ENCODE measurements around the gene RHCE. TPM values are rescaled to one million over a fixed set of nuclear protein-coding genes. Genes with fewer than 3 reads are reported as not detected.
"Not testable (repeated sequence)": the region's sequence is repeated elsewhere in the genome, so short reads cannot be mapped to it uniquely, and the experiment has no call there.

The RHCE gene
- polyA plus RNA-seq, 5 donors, result 0.41 to 4.9 (median 1.4) TPM

- no peak for DNase-seq
Observed at GRCh38 chr1:25433389-25434186, 13.0 kb upstream of the RHCE start.

- no peak for DNase-seq
Observed at GRCh38 chr1:25432749-25433388, 12.2 kb upstream of the RHCE start.

DNA sequence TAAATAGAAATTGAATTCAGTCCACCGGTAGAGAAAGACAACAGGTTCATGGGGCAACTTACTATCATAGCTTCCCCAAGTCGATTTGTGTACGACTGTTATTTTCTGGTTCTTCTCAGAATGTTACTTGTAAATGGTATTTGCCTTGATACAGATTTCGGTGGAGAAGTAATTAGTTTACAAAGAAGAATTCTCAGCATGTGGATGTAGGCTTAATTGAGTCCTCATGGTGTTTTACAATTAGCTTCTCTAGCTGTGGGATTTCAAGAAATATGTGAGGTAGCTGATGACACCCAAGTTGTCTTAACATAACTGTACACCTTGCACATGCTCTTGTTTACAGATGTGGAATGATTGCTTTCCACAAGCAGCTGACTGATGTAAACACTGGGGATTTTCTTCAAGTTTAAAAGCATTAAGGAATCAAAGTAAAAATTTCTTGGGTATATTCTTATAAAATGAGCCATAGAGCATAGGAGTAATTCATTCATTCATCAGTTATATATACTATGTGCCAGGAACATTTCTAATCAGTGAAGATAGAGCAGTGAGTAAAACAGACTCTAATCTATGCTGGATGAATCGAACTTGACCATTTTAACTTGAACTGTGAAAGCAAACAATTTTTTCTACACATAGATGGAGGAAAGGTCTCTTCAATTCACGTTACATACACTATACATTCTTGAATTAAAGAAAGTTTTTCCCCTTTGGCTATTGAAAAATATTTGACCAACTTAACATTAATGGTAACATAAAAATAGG, 11.5 kb upstream of the RHCE start:
- DNase-seq, result no peak

GRCh38 chr1:25430967-25431881, 10.6 kb upstream of the RHCE start:
- peak in 1 of 2 donors; percentile 17 for DNase-seq

DNA sequence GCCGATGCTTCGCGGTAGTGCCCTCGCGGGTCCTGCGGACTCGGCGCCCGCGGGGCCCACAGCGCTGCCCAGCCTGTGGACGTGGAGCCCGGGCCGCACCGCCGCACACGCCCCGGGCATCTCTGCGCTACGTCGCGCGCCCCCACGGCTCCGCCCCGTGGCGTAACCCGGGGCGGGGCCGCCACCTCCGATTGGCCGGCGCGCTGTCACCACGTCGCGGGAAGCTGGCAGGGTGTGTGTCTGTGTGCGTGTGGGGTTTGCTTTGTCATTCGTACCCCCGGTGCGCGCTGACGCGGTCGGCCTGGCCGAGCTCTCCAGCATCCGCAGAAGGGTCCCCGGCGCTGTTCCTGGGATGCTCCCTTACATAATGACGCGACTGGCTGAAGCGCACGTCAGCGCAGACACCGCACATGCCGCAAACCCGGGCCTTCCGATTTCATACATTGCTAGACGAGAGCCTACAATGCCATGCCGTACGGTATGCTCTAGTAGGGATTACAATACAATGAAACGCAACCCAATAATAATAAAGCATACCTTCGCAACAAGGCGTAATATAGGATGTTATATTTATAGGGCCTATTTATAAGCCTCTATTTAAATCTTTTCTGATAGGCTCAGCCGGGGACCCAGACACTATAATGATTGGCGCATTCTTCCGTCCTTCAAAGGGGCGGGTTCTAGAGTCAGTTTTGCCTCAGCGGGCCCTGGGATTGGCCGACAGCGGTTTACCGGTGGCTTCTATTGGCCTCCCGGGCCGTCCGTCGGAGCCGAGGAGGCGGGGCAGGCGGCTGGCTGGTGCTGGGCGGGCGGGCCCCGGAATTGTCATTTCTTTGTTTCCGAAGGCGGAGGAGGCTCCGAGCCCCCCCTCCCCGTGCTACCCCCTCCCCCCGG, 9.7 kb upstream of the RHCE start, which contains the start of gene MACO1:
Gene MACO1, plus strand, starts transcription at position 825 of the 894 bp plus-strand sequence. CDS start 202 bp downstream, outside the sequence.
- DNase-seq, result peak; percentile 97 to 98

DNA sequence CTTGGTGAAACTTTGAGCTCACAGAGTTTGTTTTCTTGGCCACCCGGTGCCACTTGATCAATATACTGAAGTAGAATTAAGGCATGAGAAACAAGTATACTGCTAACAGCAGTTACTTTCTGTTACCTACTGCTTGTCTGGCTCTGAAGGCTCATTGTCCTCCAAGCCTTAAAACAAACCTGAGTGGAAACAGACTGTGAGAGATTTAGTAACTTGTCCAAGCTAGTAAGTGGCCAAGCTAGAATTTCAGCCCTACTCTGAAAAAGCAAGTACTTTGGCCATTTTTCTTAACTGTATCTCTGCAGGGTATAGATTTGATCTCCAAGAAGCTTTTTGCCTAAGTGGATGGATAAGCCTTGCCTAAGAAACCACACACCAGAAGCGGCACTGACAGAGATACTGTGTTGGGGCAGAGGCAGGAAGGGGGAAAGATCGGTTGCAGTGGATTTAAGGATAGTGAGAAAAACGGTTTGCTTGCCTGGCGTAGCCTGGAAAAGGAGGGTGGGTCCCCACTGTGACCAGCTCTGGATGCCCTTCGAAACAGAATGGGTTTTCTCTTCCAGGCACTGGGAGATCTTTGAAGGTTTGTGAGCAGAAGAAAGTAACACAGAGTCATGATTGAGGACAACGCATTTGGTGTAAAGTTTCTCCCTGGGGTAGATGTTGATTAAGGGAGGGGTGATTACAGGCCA, 8.0 kb upstream of the RHCE start:
- no peak for DNase-seq

- no peak for DNase-seq
Observed at GRCh38 chr1:25427696-25428095, 7.1 kb upstream of the RHCE start.

- no peak for DNase-seq
Observed at GRCh38 chr1:25425098-25426085, 4.8 kb upstream of the RHCE start.

DNA sequence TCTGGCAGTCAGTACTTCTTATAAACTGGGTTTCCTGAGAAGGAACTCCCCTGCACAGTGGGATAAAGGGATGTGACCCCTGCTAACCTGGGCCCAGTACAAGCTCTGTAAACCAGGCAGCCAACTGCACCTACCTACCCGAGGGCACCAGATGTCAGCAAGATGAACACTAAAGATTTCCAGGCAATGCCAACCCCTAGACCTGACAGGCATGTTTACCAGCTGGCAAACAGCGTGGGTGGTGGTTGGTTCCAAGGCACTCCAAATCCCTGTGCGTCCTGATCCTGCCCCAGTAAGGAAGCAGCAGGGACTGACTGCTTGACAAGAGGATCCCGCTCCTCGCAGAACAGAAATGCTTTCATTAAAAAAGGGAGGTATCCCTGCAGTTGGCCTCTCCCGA, 2.6 kb upstream of the RHCE start:
- DNase-seq, result not testable (repeated sequence)

GRCh38 chr1:25419339-25419738, 1.3 kb downstream of the RHCE start:
- DNase-seq, result not testable (repeated sequence)

DNA sequence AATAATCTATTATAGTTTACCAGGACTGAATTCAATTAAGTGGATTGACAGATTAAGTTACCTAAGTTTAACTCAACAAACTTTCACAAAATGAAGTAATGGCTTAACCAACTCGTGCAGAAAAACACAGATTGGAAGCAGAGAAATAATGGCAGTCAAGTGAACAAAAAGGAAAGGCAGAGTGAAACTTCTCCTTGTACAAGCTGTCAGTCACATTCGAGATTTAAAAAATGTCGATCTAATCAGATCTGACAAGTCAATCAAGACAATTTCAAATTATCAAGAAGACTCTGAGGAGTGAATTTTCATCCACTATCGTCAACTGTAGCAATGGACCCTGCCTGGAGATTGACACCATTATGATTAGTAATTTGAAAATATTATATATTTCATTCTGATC, 3.3 kb downstream of the RHCE start:
- DNase-seq, result not testable (repeated sequence)

DNA sequence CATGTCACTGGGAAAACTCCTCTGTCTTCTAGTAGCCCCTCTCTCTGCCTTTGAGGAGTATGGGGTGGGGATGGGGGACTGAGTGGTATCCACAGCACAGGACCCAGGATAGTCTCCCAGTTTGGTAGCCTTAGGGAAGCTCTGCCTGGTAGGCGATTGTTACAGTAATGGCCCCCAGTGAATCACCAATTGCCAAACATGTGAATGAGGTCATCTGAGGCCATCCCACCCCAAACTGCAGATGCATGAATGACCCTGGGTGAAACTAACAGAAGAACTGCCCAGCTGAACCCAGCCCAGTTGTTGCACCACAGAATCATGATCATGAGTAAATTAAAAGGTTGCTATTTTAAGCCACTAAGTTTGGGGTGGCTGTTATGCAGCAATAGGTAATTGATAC, 6.0 kb downstream of the RHCE start:
- not testable (repeated sequence) for DNase-seq

DNA sequence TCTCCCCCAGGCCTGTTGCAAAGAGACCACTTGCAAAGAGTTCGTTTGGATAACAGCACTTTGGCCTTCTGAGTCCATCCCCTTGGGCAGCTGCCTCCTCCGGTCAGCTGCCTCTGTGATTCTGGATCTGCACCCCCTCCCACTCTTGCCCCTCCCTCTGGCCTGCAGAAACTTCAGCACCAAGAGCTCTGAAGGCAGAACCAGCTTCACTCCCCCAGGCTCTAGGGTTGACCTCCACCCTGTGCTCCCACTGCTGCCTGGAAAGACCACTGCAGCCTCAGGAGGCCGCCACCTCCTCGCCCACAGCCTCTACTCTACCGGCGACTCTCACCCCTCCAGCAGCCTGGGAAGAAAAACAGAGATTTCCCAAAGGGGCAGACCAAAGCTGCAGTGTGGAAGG, 6.5 kb downstream of the RHCE start:
- DNase-seq, result not testable (repeated sequence)

- not testable (repeated sequence) for DNase-seq
Observed at GRCh38 chr1:25412872-25413623, 7.6 kb downstream of the RHCE start.

GRCh38 chr1:25409641-25410427, 10.8 kb downstream of the RHCE start:
- DNase-seq, result not testable (repeated sequence)

DNA sequence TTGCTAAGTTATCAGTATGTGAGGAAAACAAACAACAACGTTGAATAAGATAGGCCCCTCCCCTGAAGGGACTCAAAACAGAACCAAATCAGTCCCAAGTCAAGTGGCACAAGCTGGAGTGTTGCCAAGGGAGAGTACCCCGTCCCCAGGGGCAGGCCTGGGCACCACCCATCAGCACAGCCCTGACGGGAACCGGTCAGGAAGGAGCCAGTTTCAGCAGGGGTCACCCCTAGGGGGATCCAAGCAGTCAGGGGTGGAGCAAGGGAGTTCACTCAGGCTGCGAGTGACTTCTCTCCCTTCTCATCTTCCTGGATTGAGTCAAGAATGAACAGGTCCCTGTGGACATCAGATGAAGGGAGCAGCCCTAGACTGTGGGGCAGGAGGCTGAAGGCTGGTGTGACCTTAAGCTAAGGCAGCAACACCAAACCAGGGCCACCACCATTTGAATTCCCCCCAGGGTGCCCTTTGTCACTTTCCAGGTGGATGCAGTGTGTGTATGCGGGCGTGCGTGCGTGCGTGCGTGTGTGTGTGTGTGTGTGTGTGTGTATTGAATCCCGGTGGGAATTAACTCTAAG, 14.8 kb downstream of the RHCE start:
- DNase-seq, result not testable (repeated sequence)

Data from right lung (tissue), 5 donors.